GM19397 (cell line): ENCODE measurements around the gene NEK4.

Experiments
- ATAC-seq: cut with Tn5 transposase; IDR thresholded peaks from one replicate; pipeline ENCODE4 v1.9.1; 2021; ENCODE audit warnings: mild to moderate bottlenecking, moderate library complexity; ENCODE audit not compliant: unreplicated experiment

Gene NEK4

DNA sequence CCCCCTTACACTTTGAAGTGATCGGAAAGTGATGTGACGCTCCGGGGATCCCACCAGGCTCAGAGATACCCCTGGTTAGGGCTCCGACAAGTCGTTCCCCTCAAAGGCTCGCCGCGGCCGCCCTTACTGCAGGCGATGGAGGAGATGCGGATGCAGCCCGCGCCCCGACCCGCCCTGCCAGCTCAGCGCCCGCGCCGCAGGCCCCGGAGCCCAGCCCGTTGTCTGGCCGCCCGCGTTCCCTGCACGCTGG is 65.4 kb downstream of the NEK4 start:
- no peak for ATAC-seq

DNA sequence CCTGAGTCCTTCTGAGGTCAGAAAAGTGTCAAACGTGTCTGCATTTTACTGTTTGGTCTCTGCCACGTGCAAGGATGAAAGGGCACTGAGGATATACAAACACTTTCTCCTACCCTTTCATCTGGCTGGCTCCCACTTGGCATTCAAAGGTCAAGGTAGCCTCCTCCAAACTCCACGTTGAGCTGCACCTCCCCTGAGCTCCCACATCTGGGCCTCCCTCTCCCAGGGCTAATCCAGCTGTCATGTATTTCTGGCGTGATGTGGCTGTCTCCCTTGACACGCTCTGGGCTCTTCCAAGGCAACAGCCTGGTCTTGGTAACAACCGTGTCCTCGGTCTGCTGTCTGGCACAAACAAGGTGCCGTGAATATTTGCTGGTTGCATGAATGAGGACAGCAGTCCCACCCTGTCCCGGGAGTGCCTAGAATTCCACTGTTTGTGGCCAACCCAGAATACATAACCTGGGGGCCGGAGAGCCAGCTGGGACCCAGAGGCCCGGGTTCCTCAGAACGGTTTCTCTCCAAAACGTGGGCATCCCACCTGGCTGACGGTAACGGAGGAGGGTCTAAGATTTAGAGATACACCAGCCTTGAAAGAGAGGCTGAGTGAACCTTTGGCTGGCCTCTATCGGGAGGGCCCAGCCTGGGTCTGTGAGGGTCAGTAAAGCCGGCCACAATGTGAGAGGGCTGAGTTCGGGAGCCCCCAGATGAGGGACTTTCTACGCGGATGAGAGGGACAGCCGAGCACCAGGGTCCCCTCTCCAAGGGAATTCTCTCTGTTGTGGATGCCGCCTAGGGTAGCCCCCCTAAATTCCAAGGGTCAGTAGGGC is 65.9 kb downstream of the NEK4 start:
- no peak for ATAC-seq

DNA sequence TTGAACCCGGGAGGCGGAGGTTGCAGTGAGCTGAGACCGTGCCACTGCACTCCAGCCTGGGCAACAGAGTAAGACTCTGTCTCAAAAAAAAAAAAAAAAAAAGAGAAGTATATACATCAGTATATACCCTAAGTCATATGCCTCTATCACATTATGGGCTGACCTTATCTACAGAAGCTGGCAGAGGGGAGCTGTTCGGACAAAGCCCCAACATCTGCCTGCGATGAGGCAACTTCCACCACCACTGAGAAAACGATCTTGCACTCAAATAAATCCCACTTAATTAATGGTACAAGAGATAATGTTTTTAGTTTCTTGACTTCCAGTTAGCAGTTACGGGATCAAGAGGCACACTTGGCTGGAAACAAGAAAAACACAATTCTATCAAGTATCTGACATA is 67.4 kb downstream of the NEK4 start:
- no peak for ATAC-seq

DNA sequence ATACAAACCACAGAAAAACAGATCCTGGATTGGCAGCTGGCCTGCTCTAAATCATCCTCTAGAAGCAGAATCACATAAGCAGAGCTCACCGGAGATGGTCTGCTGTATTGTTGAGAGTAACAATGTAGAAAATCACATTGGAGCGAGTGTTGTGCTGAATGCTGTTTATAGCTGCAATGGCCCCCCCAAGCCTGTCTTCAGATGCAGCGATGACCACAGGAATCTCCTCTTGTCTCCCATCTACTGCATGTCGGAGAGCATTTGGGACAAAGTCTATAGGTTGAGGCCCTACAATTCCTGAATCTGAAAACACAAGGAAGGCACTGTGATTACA is 73.1 kb downstream of the NEK4 start:
- ATAC-seq = no peak

DNA sequence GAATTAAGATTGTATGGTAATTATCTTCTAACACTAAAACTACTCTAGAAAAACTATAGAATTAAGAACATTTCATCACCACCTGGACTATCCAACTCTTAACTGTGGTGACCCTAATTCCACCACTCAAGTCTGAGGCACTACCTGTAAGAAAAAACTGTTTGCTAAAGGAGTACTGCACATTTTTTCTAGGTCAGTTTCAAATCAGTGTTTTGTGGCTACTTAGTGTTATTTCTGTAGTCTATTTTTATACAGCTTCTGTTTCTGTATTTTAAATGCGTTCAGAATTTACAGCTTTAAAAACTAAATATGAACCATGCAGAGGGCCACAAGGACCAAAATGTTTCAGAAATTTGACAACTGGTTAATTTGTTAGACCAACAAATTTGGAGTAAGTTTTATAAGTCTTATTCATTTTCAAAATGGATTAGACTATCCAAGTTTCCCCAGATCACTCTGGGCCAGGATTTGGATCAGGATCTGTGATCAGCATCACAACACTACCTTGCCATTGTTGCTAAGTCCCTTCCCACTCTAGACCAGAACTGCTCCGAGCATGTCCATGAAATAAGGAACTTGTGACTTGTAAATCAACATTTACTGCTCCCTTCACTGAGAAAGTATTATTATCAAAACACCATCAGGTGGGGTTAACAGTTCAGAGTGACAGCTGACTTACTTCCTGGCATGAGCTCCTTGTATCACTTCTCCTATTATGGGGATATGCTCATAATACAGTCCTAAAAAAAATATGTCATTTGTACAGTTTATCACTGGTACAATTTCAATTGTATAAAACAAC is 73.7 kb downstream of the NEK4 start:
- ATAC-seq = no peak

DNA sequence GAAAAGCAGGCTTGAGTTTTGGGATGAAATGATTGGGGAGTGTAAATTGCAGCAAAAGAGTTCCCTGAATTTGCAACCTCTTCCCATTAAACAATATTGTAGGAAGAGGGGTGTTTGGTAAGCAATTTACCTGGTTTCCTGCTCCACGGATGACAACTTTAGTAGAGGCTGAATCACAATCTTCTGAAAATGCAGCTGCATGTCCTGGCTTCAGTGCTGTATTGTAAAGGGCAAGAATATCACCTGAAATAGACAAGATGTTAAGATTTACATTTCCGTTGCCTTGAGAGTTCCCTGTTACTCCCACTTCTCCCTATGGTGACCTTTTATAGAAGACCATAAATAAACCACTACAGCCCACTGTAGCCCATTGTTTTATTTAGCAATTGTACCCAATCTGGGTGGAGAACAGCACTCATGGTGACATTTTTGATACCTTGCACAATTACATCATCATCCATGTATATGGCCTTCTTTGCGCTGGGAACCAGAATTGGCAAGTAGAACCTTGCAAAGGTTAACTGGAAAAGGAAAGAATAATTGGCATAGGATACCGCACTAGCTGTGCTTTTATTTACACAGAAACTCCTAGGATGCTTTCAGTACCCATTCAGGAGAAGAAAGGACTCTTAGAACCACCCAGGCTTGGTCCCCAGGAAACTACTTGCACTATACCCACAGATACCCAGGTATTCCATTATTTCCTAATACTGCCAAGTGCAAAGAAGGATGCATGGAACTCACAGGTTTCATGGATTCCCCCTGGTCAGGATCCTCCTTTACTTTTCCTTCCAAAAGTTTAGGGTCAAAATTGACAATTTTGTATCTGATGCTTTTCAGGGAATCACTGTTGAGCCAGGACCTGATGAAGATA is 74.7 kb downstream of the NEK4 start:
- no peak for ATAC-seq

DNA sequence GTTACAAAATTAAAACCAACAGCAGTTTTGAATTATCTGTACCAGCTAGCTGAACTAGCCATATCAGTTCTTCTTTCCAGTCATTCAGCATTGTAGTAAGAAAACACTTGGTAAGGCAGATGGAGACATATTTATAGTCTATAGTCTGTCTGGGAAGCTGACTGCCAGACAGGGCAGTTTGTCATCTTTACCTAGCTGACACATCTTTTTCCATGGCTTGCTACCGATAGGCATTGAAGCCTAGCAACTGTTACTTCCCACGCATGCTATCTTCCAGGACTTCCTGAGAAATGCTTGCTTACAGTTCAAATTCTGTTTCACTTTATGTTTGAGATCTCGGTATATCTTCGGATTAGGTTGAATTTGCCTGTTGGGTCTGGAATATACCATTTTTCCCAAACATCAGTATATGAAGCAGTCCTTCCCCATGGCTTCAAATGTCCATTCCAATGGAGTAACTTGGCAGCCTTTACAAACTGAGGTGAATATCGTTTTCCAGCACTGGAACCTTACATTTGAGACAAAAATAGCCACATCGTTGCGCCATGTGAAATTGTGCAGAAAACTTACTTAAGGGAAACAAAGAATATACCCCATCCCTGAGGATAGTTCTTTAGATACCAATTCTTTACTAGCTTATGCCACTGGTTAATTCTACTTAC is 76.1 kb downstream of the NEK4 start:
- ATAC-seq = no peak

DNA sequence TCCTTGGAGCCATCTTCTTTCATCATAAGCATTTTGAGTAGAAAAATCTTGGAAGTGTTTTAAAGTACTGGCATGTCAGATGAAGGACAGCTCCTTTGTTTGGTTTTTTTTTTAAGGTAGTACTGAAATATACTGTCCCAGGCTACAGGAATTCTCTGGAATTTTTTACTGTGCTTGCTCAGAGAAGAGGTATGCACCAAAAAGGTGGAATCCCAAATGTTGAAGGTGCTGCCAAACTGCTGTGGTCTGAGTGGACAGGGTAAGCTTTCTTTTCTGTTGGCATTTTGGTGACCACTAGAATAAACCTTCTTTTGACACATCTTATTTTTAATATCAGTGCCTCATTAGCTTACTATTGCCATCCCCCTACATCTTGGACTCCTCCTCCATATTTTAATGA is 77.7 kb downstream of the NEK4 start:
- no peak for ATAC-seq

DNA sequence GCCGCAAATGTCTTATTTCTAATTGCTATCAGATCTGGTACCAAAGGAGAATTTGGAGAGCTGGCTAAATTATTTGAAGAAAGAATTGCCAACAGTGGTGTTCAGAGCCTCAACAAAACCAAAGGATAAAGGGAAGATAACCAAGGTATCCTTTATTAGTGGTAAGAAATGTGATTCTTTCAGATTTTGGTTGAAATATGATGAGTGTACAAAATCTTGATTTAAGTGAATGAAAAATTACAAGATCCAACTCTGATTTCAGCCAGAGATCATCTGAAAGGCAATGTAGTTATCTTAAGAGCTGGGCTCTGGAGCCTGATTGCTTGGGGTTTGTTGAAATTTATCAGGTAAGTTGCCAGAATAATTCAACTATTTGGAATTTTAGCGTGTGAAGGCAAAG is 80.2 kb downstream of the NEK4 start:
- no peak for ATAC-seq

DNA sequence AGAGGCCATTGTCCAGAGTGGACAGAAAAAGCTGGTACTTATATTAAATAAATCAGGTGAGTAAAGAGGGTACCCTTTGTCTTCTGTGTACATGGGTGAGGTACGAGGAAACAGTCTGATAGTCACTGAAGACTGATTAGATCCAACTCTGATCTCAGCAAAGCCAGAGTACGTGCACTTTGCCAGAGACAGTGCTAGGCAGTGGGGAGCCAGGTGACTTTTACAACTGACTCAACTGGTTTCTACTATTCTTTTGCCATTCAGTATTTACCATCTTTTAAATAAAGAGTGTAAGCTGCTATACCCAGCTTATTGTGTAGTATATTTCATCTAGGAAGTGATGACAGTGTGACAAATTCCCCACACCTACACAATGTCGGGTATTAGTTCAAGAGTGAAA is 81.6 kb downstream of the NEK4 start:
- ATAC-seq = no peak

DNA sequence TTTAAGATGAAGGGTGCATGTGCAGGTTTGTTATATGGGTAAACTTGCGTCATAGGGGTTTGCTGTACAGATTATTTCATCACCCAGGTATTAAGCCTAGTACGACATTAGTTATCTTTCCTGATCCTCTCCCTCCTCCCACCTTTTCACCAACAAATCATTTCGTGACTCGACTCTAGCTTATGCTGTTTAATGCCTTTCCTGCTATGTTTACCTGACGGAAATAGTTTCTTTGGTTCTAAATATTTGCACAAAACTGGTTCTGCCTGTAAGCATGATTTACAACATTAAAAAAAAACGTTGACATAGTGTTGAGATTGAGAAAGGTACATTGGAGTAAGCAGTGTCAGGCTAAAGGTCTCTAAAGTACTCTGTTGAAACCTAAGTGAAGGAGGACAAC is 82.5 kb downstream of the NEK4 start:
- ATAC-seq = no peak

DNA sequence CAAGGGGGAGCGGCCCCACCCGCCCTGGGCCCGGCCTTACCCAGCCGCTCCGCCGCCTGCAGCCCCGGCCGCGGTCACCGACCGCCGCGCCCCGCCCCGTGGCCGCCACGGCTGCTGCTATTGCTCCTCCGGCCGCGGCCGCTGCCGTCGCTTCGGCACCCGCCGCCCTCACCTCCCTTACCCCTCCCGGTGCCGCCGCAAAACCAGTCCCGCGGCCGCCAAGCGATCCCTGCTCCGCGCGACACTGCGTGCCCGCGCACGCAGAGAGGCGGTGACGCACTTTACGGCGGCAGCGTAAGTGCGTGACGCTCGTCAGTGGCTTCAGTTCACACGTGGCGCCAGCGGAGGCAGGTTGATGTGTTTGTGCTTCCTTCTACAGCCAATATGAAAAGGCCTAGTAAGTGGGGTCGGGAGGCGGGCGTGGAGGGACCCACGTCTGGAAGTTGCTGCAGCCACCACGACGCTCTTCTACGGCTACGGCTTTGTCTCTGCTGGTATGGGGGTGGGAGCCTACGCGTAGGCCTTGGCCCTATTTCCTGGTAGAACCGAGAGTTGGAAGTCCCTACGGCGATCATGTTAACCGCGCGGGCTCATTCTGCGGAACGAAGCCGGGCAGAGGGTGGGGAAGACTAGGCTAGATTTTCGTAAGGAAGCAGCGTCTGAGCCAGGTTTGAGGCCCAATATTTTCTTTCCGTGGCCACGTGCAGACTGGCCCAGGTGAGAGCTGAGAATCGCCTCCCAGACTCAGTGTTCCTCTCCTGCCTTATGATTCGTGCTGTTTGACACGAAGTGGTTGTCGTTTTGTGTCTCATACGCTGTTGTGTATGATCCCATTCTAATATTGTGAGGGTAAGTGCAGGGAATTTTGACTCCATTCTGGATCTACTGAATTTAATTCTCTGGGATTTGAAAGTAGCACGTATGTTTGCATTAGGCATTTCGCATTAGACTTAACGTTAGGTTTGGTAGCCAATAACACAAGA is 84.7 kb downstream of the NEK4 start, which contains the start of the genes GNL3 and PBRM1:
TSS of gene GNL3 (plus strand) at position 324 of the 983 bp plus-strand sequence. CDS start at position 385, 61 bp downstream.
TSS of gene PBRM1 (minus strand) at position 205 of the 983 bp plus-strand sequence.
- peak; percentile 86 for ATAC-seq

DNA sequence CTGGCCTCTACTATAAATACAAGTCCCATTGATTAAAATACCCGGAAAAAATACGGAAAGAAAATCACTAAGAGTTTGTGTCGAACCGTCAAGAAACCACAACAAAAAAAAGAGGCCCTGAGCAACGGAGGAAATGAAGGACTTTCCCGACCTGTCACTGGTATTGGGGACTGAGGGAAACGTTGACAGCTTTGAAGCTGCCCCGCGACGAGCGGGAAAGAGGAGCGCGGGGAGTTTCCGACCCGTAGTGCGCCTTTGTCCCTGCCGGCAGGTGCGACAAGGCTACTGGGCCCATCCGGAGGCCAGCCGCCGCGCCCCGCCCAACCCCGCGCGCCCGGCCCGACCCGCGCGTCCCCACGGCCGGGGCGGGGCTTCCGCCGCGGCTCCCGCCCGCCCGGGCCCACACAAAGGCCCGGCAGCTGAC is 85.4 kb downstream of the NEK4 start:
- peak; percentile 87 for ATAC-seq

DNA sequence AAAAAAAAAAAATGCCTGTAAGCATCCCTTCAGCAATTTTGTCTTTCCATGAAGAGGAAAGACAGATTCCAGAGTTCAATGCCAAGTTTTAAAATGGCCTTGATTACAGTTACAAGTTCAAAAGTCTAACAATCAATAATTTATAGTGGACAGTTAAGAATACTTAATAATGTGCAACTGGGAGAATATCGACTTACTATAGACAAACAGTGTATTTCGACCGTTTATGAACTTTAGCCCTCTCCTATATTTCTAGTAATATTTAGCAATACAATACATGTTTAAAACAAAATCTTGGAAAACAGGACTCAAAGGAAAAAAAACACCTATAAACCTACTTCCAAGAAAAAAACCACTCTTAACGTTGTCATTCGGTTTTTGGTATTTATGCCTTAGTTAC is 86.6 kb downstream of the NEK4 start:
- ATAC-seq = no peak

DNA sequence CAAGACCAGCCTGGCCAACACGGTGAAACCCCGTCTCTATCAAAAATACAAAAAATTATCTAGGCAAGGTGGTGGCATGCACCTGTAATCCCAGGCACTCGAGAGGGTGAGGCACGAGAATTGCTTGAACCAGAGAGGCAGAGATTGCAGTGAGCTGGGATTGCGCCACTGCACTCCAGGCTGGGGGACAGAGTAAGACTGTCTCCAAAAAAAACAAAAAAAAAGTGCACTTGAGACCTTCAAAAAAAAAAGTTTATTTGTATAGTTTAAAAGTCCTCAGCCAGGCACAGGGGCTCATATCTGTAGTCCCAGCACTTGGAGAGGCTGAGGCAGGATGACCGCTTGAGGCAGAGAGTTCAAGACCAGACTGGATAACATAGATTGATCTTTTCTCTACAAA is 87.1 kb downstream of the NEK4 start:
- ATAC-seq = no peak

DNA sequence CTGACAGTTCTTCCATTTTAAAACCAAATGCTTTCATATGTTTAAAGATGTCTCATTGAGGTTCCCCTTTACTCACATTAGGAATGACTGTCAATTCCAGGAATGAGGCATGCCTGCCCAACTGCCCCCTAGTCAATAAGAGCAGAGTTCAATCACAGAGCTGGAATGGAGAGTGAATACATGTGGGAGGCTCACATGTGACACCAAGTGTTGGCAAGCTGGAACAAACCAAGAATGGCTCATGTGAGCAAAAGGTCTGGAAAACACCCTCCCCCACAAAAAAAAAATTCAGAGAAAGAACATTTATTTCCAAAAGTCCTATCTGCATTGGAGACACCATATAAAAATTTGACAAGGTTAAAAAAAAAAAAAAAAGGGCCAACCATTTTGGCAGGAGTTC is 88.7 kb downstream of the NEK4 start:
- no peak for ATAC-seq

DNA sequence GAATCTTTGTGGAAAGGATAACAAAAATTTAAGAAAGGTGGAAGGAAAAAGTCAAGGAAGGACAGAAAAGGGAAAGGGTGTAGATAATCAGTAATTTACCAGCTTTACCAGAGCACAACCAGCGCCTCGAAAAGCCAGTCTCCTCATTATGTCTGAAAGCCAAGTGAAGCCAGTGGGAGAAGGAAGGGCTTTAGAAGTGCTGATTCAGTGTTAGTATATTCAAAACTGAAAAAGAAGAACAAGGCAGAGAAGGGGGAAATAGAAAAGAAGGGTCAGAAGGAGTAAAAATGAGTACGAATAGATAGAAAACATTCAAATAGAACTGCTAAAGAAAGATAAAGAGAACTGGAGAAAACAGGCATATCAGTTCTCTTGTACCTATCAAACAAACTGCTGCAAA is 89.1 kb downstream of the NEK4 start:
- ATAC-seq = no peak

DNA sequence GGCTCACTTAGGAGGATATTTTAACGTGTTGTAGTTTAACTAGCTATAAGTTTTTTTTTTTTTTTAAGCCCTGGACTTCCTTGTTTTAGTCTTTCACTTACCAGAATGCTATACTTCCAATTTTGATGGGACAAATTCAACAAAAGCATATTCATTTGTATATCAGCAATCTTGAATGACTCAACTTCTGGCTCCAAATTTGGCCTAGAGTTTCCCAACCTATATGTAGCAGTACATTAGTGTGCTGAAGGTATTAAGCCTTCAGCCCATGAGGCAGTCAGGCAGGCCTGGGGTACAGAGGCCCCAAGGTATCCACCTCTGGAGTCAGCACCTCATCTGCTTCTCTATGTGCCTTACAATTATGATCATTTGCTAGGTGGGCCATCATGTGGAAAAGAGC is 90.9 kb downstream of the NEK4 start:
- no peak for ATAC-seq

DNA sequence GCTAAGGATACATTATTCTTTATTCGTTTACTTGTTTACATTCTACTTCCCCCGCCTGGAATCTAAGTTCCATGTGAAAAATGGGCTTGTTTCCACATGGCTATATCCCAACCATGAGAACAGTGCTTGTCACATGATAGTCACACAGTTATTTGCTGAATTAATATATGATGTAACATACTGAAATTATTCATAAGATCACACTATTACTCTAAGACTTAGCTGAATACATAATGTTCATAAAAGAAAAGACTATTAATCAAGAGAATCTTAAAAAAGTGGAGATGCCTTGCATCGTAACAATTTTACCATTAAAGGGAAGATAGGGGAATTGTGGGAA is 91.6 kb downstream of the NEK4 start:
- no peak for ATAC-seq
